Activated CD8-positive, alpha-beta memory T cell treated with anti-CD3 and anti-CD28 coated beads for 36 hours (primary cell): ENCODE measurements around the gene CENPM. TPM values are rescaled to one million over a fixed set of nuclear protein-coding genes. Genes with fewer than 3 reads are reported as not detected.

ENCODE experiments used
- CTCF ChIA-PET: fragments of 350-600 bp; sonication (Branson Sonifier 250); formaldehyde crosslinking; loops from one replicate; lab custom pipeline; 2021; ENCODE audit warnings: antibody characterized with exemption; lab: Charles Lee
- POLR2A ChIA-PET: fragments of 350-600 bp; sonication (Branson Sonifier 250); formaldehyde crosslinking; loops from one replicate; lab custom pipeline; 2021; ENCODE audit warnings: antibody characterized with exemption; lab: Charles Lee
- total RNA-seq, 2 experiments: library from RNA; stranded (reverse); gene quantifications; one replicate each; pipeline ENCODE4 v1.2.3, GENCODE V29; 2021

CENPM gene
- total RNA-seq, 2 experiments from 2014 or later = 80.8 to 84.9 TPM

- CTCF ChIA-PET = interaction anchor here (0.9 to 2.3 kb wide), 4 partner anchors 15 to 110 kb away, joined by 3 to 8 read pairs (median 3); partner anchors contain the start of gene CCDC134
- POLR2A ChIA-PET = no interaction called here
Observed at GRCh38 chr22:41910050-41911000, 36.6 kb downstream of the CENPM start.

- POLR2A ChIA-PET = no interaction called here
- CTCF ChIA-PET = interaction anchor here (0.7 to 2.3 kb wide), 3 partner anchors 16 to 31 kb away, joined by 3 to 8 read pairs (median 3); no protein-coding TSS in a partner anchor
Observed at GRCh38 chr22:41909310-41910049, 37.5 kb downstream of the CENPM start.

DNA sequence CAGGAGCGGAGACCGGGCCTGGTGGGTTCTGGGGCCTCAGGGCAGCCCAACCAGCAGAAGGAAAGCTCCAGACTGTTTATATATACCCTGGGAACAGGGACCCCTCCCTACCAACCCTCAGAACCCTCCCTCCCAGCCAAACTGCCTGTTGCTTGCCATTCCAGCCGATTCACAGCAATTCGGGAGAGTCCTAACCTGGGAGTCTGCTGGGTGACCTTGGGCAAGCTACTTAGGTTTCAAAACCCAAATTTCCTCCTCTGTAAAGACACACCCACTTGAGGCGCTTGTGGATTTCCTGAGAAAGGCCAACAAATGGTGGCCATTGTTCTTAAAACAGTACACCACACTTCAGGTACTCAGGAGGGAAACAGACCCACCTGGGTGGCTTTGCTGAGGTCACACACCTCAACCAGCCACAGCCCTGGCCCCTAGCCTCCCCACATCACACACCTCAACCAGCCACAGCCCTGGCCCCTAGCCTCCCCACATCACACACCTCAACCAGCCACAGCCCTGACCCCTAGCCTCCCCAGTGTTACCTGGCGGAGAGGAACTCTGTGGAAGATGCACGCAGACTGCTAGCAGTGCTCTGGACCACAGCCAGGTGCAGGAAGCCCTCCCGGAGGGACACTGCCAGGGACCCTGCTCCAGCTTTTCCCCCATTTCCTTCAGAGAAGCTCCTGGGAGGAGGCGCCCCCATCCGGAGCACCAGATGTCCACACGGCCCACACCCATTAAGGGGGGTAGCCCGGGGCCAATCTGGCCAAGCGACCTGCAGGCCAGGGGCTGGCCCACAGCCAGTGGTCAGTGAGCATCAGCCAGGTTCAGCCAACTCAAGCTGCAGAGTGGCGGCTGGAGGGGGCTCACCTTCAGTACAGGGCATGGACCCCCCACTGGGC, 38.3 kb downstream of the CENPM start:
- CTCF ChIA-PET = interaction anchor here (0.7 to 2.3 kb wide), 3 partner anchors 18 to 32 kb away, joined by 3 to 12 read pairs (median 8); partner anchors contain the start of gene TNFRSF13C

GRCh38 chr22:41907436-41908401, 39.2 kb downstream of the CENPM start:
- POLR2A ChIA-PET = interaction anchor here (0.5 to 0.6 kb wide), 2 partner anchors 18 to 124 kb away, joined by 3 to 4 read pairs; no protein-coding TSS in a partner anchor

More for the DNA sequence above, 38.3 kb downstream of the CENPM start:
- POLR2A ChIA-PET = interaction anchor here (0.5 kb wide), 1 partner anchor 123 kb away, joined by 3 read pairs; no protein-coding TSS in a partner anchor

DNA sequence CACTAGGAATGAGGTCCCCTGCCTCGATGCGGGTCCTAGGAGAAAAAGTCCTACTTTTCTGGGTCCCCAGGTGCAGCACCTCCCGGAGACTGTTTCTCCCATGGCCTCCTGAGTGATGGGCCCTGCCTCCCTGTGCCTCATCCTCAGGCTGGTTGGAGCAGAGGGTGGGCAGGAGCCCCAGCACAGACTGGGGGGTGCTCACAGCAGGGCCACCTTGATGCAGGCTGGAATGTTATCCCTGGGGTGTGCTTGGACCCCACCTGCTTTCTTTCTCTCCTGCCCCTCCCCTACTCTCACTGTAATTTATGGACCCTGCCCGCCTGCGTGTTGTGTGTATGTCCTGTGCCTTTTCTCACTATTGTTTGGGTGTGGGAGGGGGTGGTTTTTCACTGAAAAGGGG, 40.1 kb downstream of the CENPM start:
- CTCF ChIA-PET = interaction anchor here (2.1 kb wide), 1 partner anchor 20 kb away, joined by 12 read pairs; the partner anchor contains the start of gene TNFRSF13C

More at GRCh38 chr22:41907436-41908401, 39.2 kb downstream of the CENPM start:
- CTCF ChIA-PET = interaction anchor here (0.8 to 2.1 kb wide), 2 partner anchors 19 to 32 kb away, joined by 3 to 12 read pairs; partner anchors contain the start of gene TNFRSF13C

DNA sequence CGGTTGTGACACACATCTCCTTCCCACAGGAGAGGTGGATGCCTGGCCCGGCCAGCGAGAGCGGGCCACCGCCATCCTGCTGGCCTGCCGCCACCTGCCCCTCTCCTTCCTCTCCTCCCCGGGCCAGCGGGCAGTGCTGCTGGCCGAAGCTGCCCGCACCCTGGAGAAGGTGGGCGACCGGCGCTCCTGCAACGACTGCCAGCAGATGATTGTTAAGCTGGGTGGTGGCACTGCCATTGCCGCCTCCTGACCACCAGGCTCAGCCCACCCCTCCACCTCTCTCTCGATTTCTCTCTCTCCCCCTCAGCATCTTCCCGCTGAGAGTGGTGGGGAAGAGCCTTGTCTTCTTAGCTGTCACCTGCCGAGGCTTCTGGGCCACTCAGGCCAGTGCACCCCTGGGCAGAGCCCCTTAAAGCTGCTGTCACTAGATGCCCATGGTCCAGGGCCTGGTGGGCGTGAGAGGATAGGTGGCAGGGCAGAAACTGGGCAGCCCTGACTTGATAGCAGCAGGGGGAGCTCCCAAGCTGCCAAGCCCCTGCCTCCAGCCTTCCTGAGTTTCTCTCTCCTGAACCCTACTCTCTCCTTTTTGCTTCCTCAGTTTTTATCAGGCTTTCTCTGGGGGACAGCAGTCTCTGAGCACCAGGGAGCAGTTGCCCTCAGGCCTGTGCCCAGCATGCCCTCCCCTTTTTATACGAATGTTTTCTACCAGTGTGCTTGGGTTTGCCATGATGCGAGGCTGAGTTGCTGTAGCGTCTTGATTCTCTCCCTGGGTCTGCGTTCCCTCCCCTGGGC, 41.3 kb downstream of the CENPM start:
- ChIA-PET POLR2A (no interaction called here), CTCF (no interaction called here)

More for the DNA sequence above, 40.1 kb downstream of the CENPM start:
- POLR2A ChIA-PET = no interaction called here

DNA sequence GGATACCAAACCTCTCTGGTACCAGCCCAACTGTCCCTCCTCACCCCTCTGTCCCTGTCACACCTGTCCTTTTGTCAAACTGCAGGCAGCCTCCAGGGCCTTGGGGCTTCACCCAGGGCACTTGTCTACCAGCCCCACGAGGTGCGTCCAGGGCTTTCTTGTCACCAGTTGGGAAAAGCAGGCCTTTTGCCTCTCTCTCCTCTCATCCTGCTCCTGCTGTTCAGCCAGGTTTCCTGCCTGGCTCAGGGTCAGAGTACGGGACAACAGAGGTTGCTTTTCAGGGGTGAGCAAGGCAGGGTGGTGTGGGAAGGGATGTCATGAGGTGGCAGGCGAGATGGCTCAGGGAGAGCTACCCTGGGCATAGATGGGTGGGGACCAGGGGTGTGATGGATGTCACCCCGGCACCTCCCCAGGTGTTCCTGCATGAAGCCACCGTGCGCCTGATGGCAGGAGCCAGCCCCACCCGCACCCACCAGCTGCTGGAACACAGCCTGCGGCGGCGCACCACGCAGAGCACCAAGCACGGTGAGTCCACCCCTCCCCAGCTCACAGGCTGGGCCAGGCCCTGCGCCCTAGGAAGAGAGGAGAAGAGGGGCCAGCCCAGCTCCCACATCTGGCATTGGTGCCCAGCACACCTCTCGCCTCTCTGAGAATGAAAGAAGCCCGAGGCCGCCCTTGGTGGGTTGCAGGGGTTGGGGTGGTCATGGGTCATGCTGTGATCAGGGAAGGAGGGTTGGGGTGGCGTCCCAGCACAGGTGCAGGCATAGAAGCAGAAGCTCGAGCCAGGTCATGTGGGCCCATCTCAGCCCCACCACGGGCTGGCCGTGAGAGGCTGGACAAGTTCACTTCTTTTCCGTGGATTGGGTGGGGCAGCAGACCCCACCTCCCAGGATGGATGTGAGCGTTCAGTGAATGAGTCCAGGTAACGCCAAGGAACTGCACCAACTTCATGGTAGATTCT, 42.2 kb downstream of the CENPM start:
- ChIA-PET POLR2A (no interaction called here), CTCF (no interaction called here)

- ChIA-PET POLR2A (interaction anchor here (0.6 kb wide), 1 partner anchor 9 kb away, joined by 3 read pairs; no protein-coding TSS in a partner anchor), CTCF (no interaction called here)
Observed at GRCh38 chr22:41902932-41903421, 44.0 kb downstream of the CENPM start.

DNA sequence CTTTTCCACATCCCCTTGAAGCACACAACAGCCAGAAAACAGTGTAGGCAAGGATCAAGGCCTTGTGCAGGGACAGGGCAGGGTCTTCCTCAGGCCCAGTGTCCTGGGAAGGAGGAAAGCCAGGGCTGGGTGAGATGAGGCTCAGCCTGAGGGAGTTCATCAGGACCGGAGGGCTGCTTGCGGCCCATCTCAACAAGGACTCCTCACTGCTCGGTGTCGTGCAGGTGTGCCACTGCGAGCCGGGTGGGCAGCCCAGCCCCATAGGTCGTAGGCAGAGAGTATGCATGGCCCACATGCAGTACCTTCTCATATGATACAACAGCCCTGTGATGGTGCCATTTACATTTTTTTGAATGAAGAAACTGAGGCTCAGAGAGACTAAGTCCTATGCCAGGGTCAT, 44.9 kb downstream of the CENPM start:
- ChIA-PET POLR2A (interaction anchor here (0.6 kb wide), 1 partner anchor 433 kb away, joined by 4 read pairs; the partner anchor contains the start of genes ACO2 and PHF5A), CTCF (no interaction called here)

DNA sequence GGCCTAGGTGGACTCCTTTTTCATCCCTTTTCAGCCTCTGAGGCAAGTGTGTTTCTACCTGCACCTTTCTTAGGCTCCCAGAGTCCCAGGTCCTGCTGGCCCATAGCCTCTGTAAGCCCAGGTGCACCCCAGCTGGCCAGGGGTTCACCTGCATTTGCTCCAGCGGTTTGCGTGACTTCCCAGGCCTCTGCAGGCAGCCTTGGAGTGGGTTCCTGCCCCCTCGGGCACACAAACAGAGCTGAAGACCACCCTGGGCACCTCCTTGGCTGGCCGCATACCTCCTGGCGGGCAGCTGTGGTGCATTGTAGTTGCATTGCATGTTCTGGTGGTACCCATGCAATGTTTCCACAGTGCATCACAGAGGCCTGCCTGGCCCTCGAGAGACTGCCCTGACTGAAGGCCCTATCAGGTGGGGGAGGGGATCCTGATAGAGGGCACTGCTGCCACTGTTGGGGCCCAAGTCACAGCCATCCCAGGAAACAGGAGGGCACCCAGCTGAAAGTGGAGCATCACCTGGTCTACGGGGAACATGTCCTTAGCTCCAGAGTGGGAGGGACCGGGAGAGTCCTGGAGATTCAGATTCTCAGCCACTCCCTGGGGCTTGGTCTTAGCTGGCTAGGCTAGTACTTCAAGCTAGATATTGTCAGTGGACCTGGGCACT, 46.2 kb downstream of the CENPM start:
- CTCF ChIA-PET = no interaction called here
- POLR2A ChIA-PET = no interaction called here

DNA sequence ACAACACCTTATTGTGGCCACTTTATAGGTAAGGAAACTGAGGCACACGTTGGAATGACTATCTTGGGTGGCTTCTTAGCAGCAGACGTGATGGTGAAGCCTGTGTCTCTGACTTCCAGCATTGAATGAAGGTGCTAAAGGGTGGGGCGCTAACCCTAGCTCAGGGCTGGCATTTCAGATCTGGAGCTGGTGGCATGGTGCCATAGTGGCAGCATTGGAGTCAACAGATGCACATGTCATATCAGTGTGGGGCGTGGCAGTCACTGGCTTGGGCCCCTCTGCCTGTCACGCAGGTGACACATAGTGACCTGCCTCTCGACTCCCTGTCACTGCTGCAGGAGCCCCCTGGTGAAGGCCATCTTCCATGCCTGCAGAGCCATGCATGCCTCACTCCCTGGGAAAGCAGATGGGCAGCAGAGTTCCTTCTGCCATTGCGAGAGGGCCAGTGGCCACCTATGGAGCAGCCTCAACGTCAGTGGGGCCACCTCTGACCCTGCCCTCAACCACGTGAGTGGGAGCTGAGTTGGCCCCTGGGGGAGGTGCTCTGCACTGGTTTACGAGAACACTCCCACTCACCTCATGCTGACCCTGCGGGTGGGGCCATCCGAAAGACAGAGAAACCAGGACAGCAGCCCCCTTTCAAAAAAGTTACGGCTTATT, 46.8 kb downstream of the CENPM start:
- ChIA-PET POLR2A (no interaction called here), CTCF (no interaction called here)

DNA sequence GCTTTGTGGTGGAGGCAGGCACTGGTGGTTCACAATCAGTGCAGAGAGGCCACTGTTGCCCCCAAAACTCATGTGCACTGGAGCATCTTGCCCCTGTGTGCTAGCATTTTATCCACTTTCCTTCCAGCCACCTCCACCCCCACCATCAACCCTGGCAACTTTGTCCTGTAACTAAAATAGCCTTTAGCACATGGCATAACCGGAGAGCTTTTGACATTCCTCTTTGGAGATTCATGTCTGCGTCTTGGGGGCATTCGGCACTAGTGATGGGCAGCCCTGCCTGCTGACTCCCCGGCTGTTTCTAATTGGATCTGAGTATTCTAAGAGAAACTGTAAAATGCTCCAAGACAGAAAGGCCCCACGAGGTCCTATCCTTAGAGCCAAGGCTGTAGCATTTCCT, 47.8 kb downstream of the CENPM start:
- CTCF ChIA-PET = interaction anchor here (0.8 kb wide), 1 partner anchor 18 kb away, joined by 3 read pairs; no protein-coding TSS in a partner anchor
- POLR2A ChIA-PET = no interaction called here

DNA sequence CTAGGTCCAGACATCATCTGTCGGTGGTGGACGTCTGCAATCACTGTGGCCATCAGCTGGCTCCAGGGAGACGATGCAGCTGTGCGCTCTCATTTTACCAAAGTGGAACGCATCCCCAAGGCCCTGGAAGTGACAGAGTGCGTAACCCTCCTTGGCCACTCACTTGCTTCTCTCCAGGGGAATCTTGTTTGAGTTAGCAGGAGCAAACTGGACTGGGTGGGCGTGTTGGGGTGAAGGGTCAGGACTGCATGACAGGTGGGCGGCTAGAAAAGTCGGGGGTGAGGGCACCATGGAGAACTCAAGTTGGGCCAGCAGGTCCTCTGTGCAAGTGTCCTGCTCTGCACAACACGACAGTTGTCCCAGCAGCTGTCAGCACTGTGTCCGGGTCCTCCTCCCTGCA, 48.3 kb downstream of the CENPM start:
- ChIA-PET POLR2A (no interaction called here), CTCF (interaction anchor here (0.8 kb wide), 1 partner anchor 18 kb away, joined by 3 read pairs; no protein-coding TSS in a partner anchor)
